Measurements from ENCODE around the gene PTCD3. TPM values are rescaled to one million over a fixed set of nuclear protein-coding genes. Genes with fewer than 3 reads are reported as not detected.
A peak's percentile ranks its signal among the peaks of the same experiment; 100 is the strongest.

Gene PTCD3
- total and polyA plus RNA-seq, 3 donors from 2014 or later = 120 to 213 (median 167) TPM

DNA sequence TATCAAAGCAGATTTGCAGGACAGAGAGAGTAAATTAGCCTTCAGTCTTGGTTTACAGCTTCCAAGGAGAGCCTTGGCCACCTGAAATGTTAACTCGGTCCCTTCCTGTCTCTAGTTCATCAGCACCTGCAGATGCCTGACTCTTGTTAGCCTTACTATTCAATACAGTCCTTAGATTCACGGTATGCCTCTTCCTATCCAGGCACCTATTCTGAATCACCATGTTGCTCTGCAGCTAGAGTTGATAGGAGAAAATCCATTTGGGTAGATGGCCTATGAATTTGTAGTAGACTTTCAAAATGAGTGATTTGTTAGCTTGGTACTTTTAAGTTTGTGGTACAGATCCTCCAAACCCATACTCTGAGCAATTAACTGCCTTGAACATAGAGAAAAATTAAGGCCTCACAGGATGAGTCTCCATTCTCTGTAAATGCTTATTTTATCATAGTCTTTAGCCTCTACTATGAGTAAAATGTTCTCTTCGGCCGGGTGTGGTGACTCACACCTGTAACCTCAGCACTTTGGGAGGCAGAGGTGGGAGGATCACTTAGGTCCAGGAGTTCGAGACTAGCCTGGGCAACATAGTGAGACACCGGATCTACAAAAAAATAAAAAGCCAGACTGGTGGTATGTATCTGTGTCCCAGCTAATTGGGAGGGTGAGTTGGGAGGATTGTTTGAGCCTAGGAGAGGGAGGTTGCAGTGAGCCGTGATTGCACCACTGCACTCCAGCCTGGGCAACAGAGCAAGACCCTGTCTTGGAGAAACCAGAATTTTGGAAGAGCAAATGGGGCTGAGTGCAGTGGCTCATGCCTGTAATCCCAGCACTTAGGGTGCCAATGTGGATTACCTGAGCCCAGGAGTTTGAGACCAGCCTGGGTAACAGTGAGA lies 32.9 kb downstream of the PTCD3 start:
- no peaks in the 10 kb centered on the region for H3K9me3 ChIP-seq
- WGBS, 2 donors = 93 to 94% methylated on average over 7 of the region's 7 CpGs

GRCh38 chr2:86139981-86140380 lies 33.9 kb downstream of the PTCD3 start:
- DNase-seq = no peak
- intact Hi-C loops (cut with DNase I; ENCODE audit: low total_unique reads) = no loop called here
- 90 to 96% methylated on average over 4 of the region's 4 CpGs for WGBS, 2 donors
- Histone ChIP-seq H3K9me3 (no peaks in the 10 kb centered on the region), H3K27ac (no peak overlapping the region), H3K4me1 (peaks cover 2% of the 10 kb centered on the region), H3K36me3 (ENCODE audit: low read depth, missing control alignments) (no peaks in the 10 kb centered on the region), H3K4me3 (no peak overlapping the region), H3K27me3 (no peaks in the 10 kb centered on the region)
- TF ChIP-seq CTCF (IDR thresholded peaks at IDR 0.05) (no peak), POLR2A (IDR thresholded peaks at IDR 0.05) (no peak)

More for the DNA sequence above, 32.9 kb downstream of the PTCD3 start:
- no peak overlapping the region for H3K4me3 ChIP-seq
- H3K27ac ChIP-seq = no peak overlapping the region
- no peaks in the 10 kb centered on the region for H3K36me3 ChIP-seq (ENCODE audit: low read depth, missing control alignments)
- peaks cover 3% of the 10 kb centered on the region for H3K4me1 ChIP-seq
- no peak for DNase-seq
- no peaks in the 10 kb centered on the region for H3K27me3 ChIP-seq
- TF ChIP-seq CTCF (IDR thresholded peaks at IDR 0.05) (no peak), POLR2A (IDR thresholded peaks at IDR 0.05) (no peak)
- intact Hi-C loops (cut with DNase I; ENCODE audit: low total_unique reads) = no loop called here

DNA sequence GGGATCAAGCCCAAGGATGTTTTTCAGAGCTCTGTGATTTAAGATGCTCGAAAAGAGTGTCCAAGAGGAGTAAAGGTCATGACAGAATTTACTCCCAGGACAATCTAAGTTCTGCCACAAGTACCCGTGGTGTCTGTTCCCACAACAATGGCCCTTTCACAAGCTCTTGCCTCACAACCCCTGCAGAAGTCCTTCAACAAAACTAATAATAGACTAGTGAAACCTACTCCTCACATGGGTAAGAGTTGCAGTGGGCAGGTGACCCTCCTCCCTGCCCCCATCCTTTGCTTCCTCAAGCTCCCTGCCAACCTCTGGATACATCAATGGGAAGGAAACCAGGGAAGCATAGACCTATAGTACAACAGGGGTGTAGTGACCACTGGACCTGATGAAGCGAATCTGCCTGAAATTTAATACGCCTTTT lies 34.9 kb downstream of the PTCD3 start:
- intact Hi-C loops (cut with DNase I; ENCODE audit: low total_unique reads) = no loop called here
- Histone ChIP-seq H3K27me3 (no peaks in the 10 kb centered on the region), H3K4me3 (no peak overlapping the region), H3K4me1 (no peaks in the 10 kb centered on the region), H3K36me3 (ENCODE audit: low read depth, missing control alignments) (no peaks in the 10 kb centered on the region), H3K27ac (no peak overlapping the region), H3K9me3 (no peaks in the 10 kb centered on the region)
- peak; percentile 23 for DNase-seq
- 63 to 80% methylated on average over 4 of the region's 4 CpGs for WGBS, 2 donors
- TF ChIP-seq POLR2A (IDR thresholded peaks at IDR 0.05) (no peak), CTCF (IDR thresholded peaks at IDR 0.05) (no peak)

DNA sequence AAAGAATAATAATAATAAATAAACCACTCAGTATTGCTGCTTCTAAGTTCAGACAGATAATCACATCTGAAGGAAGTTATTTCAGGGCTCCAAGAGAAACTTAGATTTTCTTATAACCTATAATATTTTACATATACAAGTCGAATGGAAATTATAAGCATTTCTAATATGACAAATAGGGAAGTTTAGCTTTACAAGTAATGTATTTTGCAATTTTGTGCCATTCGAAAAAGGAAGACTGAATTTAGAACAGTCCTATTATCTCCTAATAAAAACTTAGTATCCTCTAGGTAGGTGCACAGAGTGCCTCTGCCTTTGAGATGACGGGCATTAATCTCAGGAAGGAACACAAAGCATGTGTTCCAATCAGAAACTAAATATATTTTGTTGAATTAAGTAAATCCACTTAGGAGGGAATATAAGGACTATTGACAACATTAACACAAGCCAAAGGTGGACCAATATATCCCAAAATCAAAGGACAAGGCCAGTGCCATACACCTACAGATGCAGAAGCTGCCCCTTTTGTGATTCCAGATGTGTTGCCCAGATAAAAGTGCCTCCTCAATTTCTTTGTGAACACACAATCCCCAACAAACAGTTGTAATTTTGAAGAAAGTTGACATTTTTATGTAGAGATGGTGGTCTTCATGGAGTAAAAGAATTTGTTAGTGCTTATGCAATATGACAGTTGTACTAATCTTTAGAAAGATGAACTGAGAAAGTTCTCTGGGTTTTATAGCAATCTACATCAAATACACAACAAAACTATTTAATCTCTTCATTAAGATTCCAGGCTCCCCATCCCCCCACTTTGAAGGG lies 36.6 kb downstream of the PTCD3 start:
- no peaks in the 10 kb centered on the region for H3K36me3 ChIP-seq (ENCODE audit: low read depth, missing control alignments)
- TF ChIP-seq POLR2A (IDR thresholded peaks at IDR 0.05) = no peak
- no peak for DNase-seq
- no peaks in the 10 kb centered on the region for H3K9me3 ChIP-seq
- WGBS, 2 donors = 36 to 45% methylated on average over 3 of the region's 3 CpGs
- intact Hi-C loops (cut with DNase I; ENCODE audit: low total_unique reads) = no loop called here
- no peaks in the 10 kb centered on the region for H3K27me3 ChIP-seq
- H3K4me1 ChIP-seq = no peaks in the 10 kb centered on the region
- H3K27ac ChIP-seq = no peak overlapping the region
- no peak overlapping the region for H3K4me3 ChIP-seq

DNA sequence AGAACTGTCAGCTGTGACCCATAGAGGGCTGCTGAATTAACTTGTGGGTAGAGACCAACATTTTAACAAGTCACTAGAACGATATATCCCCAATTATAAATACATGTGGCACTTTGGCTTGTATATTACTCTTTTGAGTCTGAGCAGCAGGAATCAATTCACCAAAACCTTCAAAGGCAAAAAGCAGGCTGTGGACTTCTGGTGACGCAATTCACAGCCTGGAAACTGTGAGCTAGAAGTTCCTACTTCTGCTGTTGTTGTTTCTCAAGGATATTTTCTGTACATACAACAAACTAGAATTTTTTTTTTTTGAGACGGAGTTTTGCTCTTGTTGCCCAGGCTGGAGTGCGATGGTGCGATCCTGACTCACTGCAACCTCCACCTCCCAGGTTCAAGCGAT lies 37.3 kb downstream of the PTCD3 start:
- no peaks in the 10 kb centered on the region for H3K36me3 ChIP-seq (ENCODE audit: low read depth, missing control alignments)
- TF ChIP-seq CTCF (IDR thresholded peaks at IDR 0.05) = no peak
- no peak for TF ChIP-seq POLR2A (IDR thresholded peaks at IDR 0.05)
- 89 to 90% methylated on average over 6 of the region's 6 CpGs for WGBS, 2 donors

More for the DNA sequence above, 37.3 kb downstream of the PTCD3 start:
- intact Hi-C loops (cut with DNase I; ENCODE audit: low total_unique reads) = no loop called here
- Histone ChIP-seq H3K27ac (no peak overlapping the region), H3K4me1 (no peaks in the 10 kb centered on the region), H3K27me3 (no peaks in the 10 kb centered on the region), H3K9me3 (no peaks in the 10 kb centered on the region), H3K4me3 (no peak overlapping the region)
- no peak for DNase-seq

Data from testis (tissue), 3 donors.